ENCODE measurements around the gene CTNNAL1. TPM values are rescaled to one million over a fixed set of nuclear protein-coding genes. Genes with fewer than 3 reads are reported as not detected.
A peak's percentile ranks its signal among the peaks of the same experiment; 100 is the strongest.

Gene CTNNAL1
- total RNA-seq, 2 donors from 2014 or later, result 98.9 to 120 TPM

- peaks cover 0 to 46% of the 10 kb centered on the region in 2 donors for H3K4me1 ChIP-seq
- no peak for DNase-seq (ENCODE audit: low spot score)
- H3K36me3 ChIP-seq, result peaks cover 9% of the 10 kb centered on the region
- no peaks in the 10 kb centered on the region for H3K27me3 ChIP-seq
- peak overlapping the region in 1 of 2 donors; percentile 38 for H3K27ac ChIP-seq
- TF ChIP-seq CTCF (IDR thresholded peaks at IDR 0.05), result no peak
- H3K9me3 ChIP-seq, result no peaks in the 10 kb centered on the region
- H3K4me3 ChIP-seq, result no peak overlapping the region
Measured at GRCh38 chr9:109017493-109017892, 4.2 kb upstream of the CTNNAL1 start.

GRCh38 chr9:109017061-109017460 is 3.8 kb upstream of the CTNNAL1 start:
- H3K27me3 ChIP-seq, result no peaks in the 10 kb centered on the region
- peaks cover 9% of the 10 kb centered on the region for H3K36me3 ChIP-seq
- H3K4me1 ChIP-seq, result peaks cover 0 to 43% of the 10 kb centered on the region in 2 donors
- DNase-seq (ENCODE audit: low spot score), result no peak
- peak overlapping the region in 1 of 2 donors; percentile 38 for H3K27ac ChIP-seq
- no peak for TF ChIP-seq CTCF (IDR thresholded peaks at IDR 0.05)
- H3K4me3 ChIP-seq, result no peak overlapping the region
- H3K9me3 ChIP-seq, result no peaks in the 10 kb centered on the region

- no peak for DNase-seq (ENCODE audit: low spot score)
- H3K27ac ChIP-seq, result no peak overlapping the region
- H3K4me3 ChIP-seq, result no peak overlapping the region
- no peak for TF ChIP-seq CTCF (IDR thresholded peaks at IDR 0.05)
- H3K9me3 ChIP-seq, result no peaks in the 10 kb centered on the region
- no peaks in the 10 kb centered on the region for H3K27me3 ChIP-seq
- peaks cover 9% of the 10 kb centered on the region for H3K36me3 ChIP-seq
- H3K4me1 ChIP-seq, result peaks cover 0 to 50% of the 10 kb centered on the region in 2 donors
Measured at GRCh38 chr9:109016132-109016531, 2.8 kb upstream of the CTNNAL1 start.

- no peak overlapping the region for H3K4me3 ChIP-seq
- DNase-seq (ENCODE audit: low spot score), result no peak
- H3K27ac ChIP-seq, result peak overlapping the region; percentile 94 to 95
- H3K36me3 ChIP-seq, result peaks cover 9% of the 10 kb centered on the region
- no peak for TF ChIP-seq CTCF (IDR thresholded peaks at IDR 0.05)
- H3K27me3 ChIP-seq, result no peaks in the 10 kb centered on the region
- H3K9me3 ChIP-seq, result no peaks in the 10 kb centered on the region
- peaks cover 0 to 54% of the 10 kb centered on the region in 2 donors for H3K4me1 ChIP-seq
Measured at GRCh38 chr9:109014608-109015280, 1.4 kb upstream of the CTNNAL1 start.

- peak overlapping the region; percentile 94 to 95 for H3K27ac ChIP-seq
- H3K4me1 ChIP-seq, result peaks cover 0 to 54% of the 10 kb centered on the region in 2 donors
- no peak for DNase-seq (ENCODE audit: low spot score)
- no peaks in the 10 kb centered on the region for H3K27me3 ChIP-seq
- H3K36me3 ChIP-seq, result peaks cover 1% of the 10 kb centered on the region
- TF ChIP-seq CTCF (IDR thresholded peaks at IDR 0.05), result no peak
- H3K9me3 ChIP-seq, result no peaks in the 10 kb centered on the region
- H3K4me3 ChIP-seq, result peak overlapping the region; percentile 73 to 80
Measured at GRCh38 chr9:109013679-109014607, 644 bp upstream of the CTNNAL1 start.
